ENCODE data around the gene ADAMTS12. TPM values are rescaled to one million over a fixed set of nuclear protein-coding genes. Genes with fewer than 3 reads are reported as not detected.

The ADAMTS12 gene
- total and polyA plus RNA-seq, 2 experiments from 2014 or later: 9.1 to 17.1 TPM

DNA sequence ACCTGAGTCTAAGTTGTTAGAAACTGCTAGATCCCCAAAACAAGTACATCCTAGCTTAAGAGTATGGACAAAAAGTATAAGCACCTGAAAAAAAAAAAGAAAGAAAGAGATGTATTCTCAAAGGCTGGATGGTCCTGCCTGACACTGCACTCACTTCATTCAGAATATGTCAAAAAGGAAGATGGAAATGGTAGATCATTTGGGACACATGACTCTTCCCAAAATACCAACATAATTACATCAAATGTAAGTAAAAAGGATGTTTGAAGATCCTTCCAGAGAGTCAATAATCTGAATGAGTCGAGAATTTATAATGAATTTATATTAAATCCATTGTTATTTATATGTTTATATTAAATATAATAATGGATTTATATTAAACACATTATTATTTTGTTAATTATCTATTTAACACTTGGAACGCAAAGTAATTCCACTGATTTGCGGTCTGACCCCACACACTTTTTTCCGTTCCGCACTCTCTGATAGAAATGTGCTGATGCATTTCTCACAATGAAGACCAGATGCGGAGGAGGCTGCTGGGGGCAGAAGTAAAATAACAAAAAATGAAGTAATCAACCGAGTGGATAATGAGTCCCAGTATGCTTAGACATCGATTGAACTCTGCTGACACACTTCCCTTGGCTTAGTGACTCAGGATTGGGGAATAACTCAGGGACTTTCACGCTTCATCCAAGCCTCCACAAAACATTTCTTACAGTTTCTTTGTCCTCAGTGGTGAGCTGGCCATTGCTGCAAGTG is 201.2 kb downstream of the ADAMTS12 start:
- Histone ChIP-seq H3K27ac (ENCODE audit: low read depth) (no peak overlapping the region), H3K9me2 (ENCODE audit: insufficient read depth) (peaks cover 18% of the 10 kb centered on the region; the same call in 1 of the 2 replicates), H3K27me3 (ENCODE audit: insufficient read depth) (no peaks in the 10 kb centered on the region), H3K79me2 (replicated peaks; ENCODE audit: insufficient read depth) (no peaks in the 10 kb centered on the region), H3K4me3 (no peak overlapping the region), H3K36me3 (ENCODE audit: insufficient read depth) (0 out of 2 replicates have a peak, but pooled peaks cover 3% of the 10 kb centered on the region), H2AFZ (no peak overlapping the region), H3F3A (replicated peaks; ENCODE audit: low read depth) (no peaks in the 10 kb centered on the region), H4K20me1 (replicated peaks; ENCODE audit: insufficient read depth) (no peaks in the 10 kb centered on the region), H3K4me1 (ENCODE audit: insufficient read depth) (peaks cover 8% of the 10 kb centered on the region), H3K4me2 (no peak overlapping the region)
- H3K27ac Mint-ChIP-seq: no peak overlapping the region
- TF ChIP-seq, protein P1, sequence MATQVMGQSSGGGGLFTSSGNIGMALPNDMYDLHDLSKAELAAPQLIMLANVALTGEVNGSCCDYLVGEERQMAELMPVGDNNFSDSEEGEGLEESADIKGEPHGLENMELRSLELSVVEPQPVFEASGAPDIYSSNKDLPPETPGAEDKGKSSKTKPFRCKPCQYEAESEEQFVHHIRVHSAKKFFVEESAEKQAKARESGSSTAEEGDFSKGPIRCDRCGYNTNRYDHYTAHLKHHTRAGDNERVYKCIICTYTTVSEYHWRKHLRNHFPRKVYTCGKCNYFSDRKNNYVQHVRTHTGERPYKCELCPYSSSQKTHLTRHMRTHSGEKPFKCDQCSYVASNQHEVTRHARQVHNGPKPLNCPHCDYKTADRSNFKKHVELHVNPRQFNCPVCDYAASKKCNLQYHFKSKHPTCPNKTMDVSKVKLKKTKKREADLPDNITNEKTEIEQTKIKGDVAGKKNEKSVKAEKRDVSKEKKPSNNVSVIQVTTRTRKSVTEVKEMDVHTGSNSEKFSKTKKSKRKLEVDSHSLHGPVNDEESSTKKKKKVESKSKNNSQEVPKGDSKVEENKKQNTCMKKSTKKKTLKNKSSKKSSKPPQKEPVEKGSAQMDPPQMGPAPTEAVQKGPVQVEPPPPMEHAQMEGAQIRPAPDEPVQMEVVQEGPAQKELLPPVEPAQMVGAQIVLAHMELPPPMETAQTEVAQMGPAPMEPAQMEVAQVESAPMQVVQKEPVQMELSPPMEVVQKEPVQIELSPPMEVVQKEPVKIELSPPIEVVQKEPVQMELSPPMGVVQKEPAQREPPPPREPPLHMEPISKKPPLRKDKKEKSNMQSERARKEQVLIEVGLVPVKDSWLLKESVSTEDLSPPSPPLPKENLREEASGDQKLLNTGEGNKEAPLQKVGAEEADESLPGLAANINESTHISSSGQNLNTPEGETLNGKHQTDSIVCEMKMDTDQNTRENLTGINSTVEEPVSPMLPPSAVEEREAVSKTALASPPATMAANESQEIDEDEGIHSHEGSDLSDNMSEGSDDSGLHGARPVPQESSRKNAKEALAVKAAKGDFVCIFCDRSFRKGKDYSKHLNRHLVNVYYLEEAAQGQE (IDR thresholded peaks at IDR 0.05; ENCODE audit: unreplicated experiment): no peak
- TF ChIP-seq ZNF114 (CRISPR knock-in tag; IDR thresholded peaks at IDR 0.05) (no peak), CREB1 (CRISPR knock-in tag; IDR thresholded peaks at IDR 0.05; ENCODE audit: low read depth) (no peak), ZNF331 (CRISPR knock-in tag; IDR thresholded peaks at IDR 0.05; ENCODE audit: low read depth) (no peak), POLR2AphosphoS5 (IDR thresholded peaks at IDR 0.05; ENCODE audit: low read depth) (no peak), EZH2phosphoT487 (IDR thresholded peaks at IDR 0.05; ENCODE audit: unreplicated experiment) (no peak), JUNB (IDR thresholded peaks at IDR 0.05; ENCODE audit: unreplicated experiment) (no peak), NANOG (IDR thresholded peaks at IDR 0.05; ENCODE audit: borderline replicate concordance) (no peak), EZH2 (IDR thresholded peaks at IDR 0.05; ENCODE audit: low read depth, unreplicated experiment) (no peak), STAT1 (IDR thresholded peaks at IDR 0.05; ENCODE audit: unreplicated experiment) (no peak), ETS1 (IDR thresholded peaks at IDR 0.05) (no peak), ZNF462 (CRISPR knock-in tag; IDR thresholded peaks at IDR 0.05) (no peak)
- TF ChIP-seq, protein P2, sequence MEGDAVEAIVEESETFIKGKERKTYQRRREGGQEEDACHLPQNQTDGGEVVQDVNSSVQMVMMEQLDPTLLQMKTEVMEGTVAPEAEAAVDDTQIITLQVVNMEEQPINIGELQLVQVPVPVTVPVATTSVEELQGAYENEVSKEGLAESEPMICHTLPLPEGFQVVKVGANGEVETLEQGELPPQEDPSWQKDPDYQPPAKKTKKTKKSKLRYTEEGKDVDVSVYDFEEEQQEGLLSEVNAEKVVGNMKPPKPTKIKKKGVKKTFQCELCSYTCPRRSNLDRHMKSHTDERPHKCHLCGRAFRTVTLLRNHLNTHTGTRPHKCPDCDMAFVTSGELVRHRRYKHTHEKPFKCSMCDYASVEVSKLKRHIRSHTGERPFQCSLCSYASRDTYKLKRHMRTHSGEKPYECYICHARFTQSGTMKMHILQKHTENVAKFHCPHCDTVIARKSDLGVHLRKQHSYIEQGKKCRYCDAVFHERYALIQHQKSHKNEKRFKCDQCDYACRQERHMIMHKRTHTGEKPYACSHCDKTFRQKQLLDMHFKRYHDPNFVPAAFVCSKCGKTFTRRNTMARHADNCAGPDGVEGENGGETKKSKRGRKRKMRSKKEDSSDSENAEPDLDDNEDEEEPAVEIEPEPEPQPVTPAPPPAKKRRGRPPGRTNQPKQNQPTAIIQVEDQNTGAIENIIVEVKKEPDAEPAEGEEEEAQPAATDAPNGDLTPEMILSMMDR (conservative IDR thresholded peaks at IDR 0.05; ENCODE audit: low read depth in 2 of 2): no peak
- DNase-seq (ENCODE audit: low spot score) (no peak), ATAC-seq (no peak)
- peaks cover 19% of the 10 kb centered on the region for H3K9me3 Mint-ChIP-seq
- no peak overlapping the region for H3K4me3 Mint-ChIP-seq
- H3K27me3 Mint-ChIP-seq (ENCODE audit: insufficient read depth, low read depth, poor library complexity): no peaks in the 10 kb centered on the region
- H3K4me1 Mint-ChIP-seq: peaks cover 12% of the 10 kb centered on the region
- H3K36me3 Mint-ChIP-seq (ENCODE audit: low read depth): peaks cover 10% of the 10 kb centered on the region; the same call in 2 of the 3 replicates

Data from GM23338 (cell line).